VCaP (cell line): ENCODE results near the gene USF3.
A peak's percentile ranks its signal among the peaks of the same experiment; 100 is the strongest.

Experiments
- H3K27ac ChIP-seq: fragments of 450-650 bp; 2 replicates; pipeline ENCODE4 v1.5.1; 2017
- TF ChIP-seq, protein P1 (sequence below): fragments of 450-650 bp; conservative IDR thresholded peaks from 2 replicates; pipeline ENCODE4 v1.5.1; 2017; ENCODE audit warnings: mild to moderate bottlenecking, moderate library complexity

Gene USF3

DNA sequence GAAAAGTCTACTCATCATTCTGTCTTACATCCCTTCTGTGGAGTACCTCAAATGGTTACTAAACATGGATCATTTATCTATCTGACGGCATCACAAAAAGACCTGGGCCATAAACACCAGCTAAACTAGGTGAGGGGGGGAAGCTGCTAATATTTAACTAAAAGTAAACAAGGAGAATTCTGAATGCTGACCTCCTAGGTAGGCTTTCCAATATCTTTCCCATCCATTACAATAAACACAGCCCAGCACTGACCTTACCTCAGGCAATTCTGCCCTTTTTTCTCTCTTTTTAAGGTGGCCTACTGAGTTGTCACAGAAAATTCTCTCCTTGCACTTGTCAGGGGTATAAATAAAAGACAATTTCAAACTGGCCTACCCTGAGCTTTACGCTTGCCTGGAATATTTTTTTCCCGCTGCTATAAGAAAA, 33.1 kb downstream of the USF3 start:
- H3K27ac ChIP-seq: peak overlapping the region; percentile 94
- TF ChIP-seq, protein P1, sequence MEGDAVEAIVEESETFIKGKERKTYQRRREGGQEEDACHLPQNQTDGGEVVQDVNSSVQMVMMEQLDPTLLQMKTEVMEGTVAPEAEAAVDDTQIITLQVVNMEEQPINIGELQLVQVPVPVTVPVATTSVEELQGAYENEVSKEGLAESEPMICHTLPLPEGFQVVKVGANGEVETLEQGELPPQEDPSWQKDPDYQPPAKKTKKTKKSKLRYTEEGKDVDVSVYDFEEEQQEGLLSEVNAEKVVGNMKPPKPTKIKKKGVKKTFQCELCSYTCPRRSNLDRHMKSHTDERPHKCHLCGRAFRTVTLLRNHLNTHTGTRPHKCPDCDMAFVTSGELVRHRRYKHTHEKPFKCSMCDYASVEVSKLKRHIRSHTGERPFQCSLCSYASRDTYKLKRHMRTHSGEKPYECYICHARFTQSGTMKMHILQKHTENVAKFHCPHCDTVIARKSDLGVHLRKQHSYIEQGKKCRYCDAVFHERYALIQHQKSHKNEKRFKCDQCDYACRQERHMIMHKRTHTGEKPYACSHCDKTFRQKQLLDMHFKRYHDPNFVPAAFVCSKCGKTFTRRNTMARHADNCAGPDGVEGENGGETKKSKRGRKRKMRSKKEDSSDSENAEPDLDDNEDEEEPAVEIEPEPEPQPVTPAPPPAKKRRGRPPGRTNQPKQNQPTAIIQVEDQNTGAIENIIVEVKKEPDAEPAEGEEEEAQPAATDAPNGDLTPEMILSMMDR: no peak

DNA sequence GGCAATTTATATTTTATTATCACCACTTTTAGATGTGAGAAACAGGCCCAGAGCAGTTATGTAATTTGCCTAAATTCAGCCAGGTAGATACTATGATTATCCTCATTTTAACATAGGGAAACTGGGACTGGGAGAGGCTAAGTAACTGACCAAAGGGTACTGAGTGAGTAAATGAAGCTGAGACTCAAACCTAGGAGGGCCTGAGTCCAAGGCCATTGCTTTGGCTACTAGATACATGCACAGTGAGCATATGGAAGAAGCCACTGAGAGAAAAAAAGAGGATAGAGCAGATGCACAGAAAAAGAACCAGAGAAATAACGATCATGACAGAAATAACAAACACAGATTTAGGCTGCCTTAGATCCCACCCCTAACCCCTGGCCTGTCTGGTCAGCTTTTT, 33.6 kb downstream of the USF3 start:
- TF ChIP-seq, protein P1: no peak
- peak overlapping the region; percentile 94 for H3K27ac ChIP-seq

DNA sequence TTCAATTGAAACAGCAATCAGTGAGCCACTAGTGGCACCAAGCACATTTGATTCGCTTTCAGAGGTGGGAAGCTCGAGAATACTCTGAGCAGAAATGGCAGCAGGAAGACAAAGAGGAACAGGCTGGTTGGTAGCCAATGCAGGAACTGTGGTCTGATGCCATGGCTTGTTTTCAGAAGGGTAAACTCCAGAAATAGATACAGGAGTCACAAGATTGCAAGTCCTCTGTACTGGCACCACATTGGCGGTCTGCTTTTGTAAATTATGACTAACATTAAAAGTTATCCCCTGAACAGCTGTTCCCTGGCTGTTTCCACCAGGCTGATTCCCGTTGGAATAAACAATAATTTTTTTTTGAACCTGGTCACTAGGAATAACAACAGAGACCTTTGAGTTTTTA, 35.5 kb downstream of the USF3 start:
- TF ChIP-seq, protein P1: no peak

DNA sequence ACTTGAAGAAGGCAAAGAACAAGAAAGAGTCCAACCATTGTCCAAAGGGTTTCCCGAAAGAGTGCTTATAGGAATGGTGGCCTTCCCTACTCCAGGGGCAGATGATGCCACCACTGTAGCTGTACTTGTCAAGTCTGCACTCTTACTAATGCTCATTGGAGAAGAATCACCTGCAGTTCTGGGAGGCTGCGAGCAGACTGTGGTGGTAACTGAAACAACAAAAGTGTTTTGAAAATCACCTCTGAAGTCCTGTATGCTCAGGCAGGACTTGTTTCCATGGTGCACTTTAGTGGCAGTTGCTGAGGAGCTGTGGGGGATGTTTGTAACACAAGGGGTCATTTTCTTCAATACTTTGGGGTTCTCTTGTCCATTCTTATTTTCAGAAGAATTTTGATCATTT, 36.0 kb downstream of the USF3 start:
- TF ChIP-seq, protein P1: no peak
- H3K27ac ChIP-seq: no peak overlapping the region

More for the DNA sequence above, 35.5 kb downstream of the USF3 start:
- H3K27ac ChIP-seq: no peak overlapping the region

DNA sequence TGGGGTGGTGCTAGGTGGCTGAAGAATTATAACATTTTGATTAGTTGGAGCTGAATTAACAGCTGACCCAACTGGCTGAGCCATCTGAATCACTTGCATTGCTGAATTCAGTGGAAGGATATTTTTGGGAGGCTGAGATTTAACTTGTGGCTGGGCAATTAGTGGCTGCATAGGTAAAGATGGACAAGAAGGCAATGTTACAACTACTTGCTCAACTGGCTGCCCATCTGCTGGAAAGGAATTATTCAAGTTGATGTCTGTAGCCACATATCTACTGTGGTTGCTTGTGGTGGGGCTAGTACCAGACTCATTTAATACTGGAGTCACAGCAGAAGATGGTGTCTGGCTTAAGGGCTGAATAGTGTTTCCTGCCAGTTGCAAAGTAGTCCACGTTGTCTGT, 36.4 kb downstream of the USF3 start:
- TF ChIP-seq, protein P1: no peak
- no peak overlapping the region for H3K27ac ChIP-seq

DNA sequence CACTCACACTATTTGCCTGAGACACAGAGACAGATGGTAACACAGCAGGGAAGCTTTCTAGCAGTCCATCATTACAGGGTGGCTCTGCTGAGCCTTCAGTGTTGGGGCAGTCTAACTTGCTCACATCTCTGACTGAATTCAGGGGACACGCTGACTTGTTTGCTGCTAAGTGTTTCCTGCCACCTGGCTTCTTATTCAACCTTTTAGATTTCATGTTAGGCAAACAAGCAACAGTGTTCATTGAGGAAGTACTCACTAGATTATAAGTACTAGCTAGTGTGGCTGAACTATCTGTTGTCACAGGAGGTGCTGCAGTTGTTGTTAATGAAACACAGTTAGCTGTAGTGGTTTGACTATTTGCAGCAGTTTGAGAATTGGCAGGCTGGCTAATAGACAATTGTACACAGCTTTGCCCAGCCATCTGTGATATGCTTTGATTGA, 37.3 kb downstream of the USF3 start:
- TF ChIP-seq, protein P1: no peak
- no peak overlapping the region for H3K27ac ChIP-seq

DNA sequence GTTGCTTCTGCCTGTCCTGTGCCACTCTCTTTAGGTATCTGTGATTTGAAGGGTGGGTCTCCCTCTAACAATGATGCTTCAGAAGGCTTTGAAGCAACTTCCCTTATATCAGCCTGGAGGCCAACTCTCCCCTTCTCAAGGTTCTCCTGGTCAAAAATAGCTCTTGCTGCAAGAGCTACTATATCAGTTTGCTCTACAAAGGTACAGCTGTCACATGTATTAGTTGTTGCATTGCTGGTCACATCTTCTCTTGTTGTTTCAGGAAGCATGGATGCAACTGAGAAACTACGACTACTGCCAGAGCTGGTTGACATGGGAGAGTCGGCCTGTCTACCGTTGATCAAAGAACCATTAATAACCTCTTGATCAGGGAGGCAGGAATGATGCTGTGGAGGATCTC, 38.3 kb downstream of the USF3 start:
- TF ChIP-seq, protein P1: no peak

More for the DNA sequence above, 38.3 kb downstream of the USF3 start:
- no peak overlapping the region for H3K27ac ChIP-seq
